ENCODE results near the gene UNC5CL. TPM values are rescaled to one million over a fixed set of nuclear protein-coding genes. Genes with fewer than 3 reads are reported as not detected.

UNC5CL gene
- total and polyA plus RNA-seq, 3 experiments from 2014 or later, result 0.40 to 1.8 (median 1.1) TPM

- Mint-ChIP-seq H3K4me1 (peaks cover 14 to 17% (median 14%) of the 10 kb centered on the region in 3 donors), H3K4me3 (no peak overlapping the region), H3K9me3 (no peaks in the 10 kb centered on the region), H3K27me3 (no peaks in the 10 kb centered on the region), H3K27ac (peak overlapping the region in 1 of 8 donors; percentile 71), H3K36me3 (peaks cover 0 to 27% (median 4%) of the 10 kb centered on the region in 3 donors)
- H3K9me3 ChIP-seq (ENCODE audit: low read length), result no peaks in the 10 kb centered on the region
- DNase-seq, result no peak
- CTCF ChIA-PET, result interaction anchor here (1.0 to 2.8 kb wide), 4 partner anchors 10 to 22 kb away, joined by 3 to 11 read pairs (median 4); partner anchors contain the start of gene UNC5CL
- H3K36me3 ChIP-seq (ENCODE audit: insufficient read depth, low read length), result no peaks in the 10 kb centered on the region
- POLR2A ChIA-PET, result no interaction called here
- no peak overlapping the region for H3K4me3 ChIP-seq (ENCODE audit: low read length)
- H3K27ac ChIP-seq (ENCODE audit: low read depth, low read length), result no peak overlapping the region
- H3K27me3 ChIP-seq (ENCODE audit: insufficient read depth, low read length, poor library complexity, severe bottlenecking), result no peaks in the 10 kb centered on the region
- H3K4me1 ChIP-seq (ENCODE audit: insufficient read depth, low read length), result peaks cover 18% of the 10 kb centered on the region
These were observed 10.9 kb upstream of the UNC5CL start for GRCh38 chr6:41049955-41050354.

GRCh38 chr6:41049521-41049920 is 10.5 kb upstream of the UNC5CL start:
- no peak overlapping the region for H3K27ac ChIP-seq (ENCODE audit: low read depth, low read length)
- Mint-ChIP-seq H3K9me3 (no peaks in the 10 kb centered on the region), H3K27ac (peak overlapping the region in 1 of 8 donors; percentile 71), H3K4me1 (peaks cover 14 to 17% (median 14%) of the 10 kb centered on the region in 3 donors), H3K4me3 (no peak overlapping the region), H3K27me3 (no peaks in the 10 kb centered on the region), H3K36me3 (peaks cover 0 to 26% (median 4%) of the 10 kb centered on the region in 3 donors)
- POLR2A ChIA-PET, result no interaction called here
- H3K9me3 ChIP-seq (ENCODE audit: low read length), result no peaks in the 10 kb centered on the region
- H3K4me1 ChIP-seq (ENCODE audit: insufficient read depth, low read length), result peaks cover 18% of the 10 kb centered on the region
- no peak for DNase-seq
- H3K27me3 ChIP-seq (ENCODE audit: insufficient read depth, low read length, poor library complexity, severe bottlenecking), result no peaks in the 10 kb centered on the region
- H3K4me3 ChIP-seq (ENCODE audit: low read length), result no peak overlapping the region
- H3K36me3 ChIP-seq (ENCODE audit: insufficient read depth, low read length), result no peaks in the 10 kb centered on the region
- CTCF ChIA-PET, result interaction anchor here (1.0 to 2.8 kb wide), 5 partner anchors 10 to 21 kb away, joined by 3 to 11 read pairs (median 4); partner anchors contain the start of gene UNC5CL

- peak overlapping the region in 3 of 8 donors; percentile 10 to 60 (median 51) for H3K27ac Mint-ChIP-seq
- H3K36me3 Mint-ChIP-seq, result peaks cover 0 to 30% (median 4%) of the 10 kb centered on the region in 3 donors
- H3K27ac ChIP-seq (ENCODE audit: low read depth, low read length), result no peak overlapping the region
- H3K9me3 Mint-ChIP-seq, result no peaks in the 10 kb centered on the region
- DNase-seq, result no peak
- POLR2A ChIA-PET, result no interaction called here
- CTCF ChIA-PET, result interaction anchor here (1.2 to 2.8 kb wide), 3 partner anchors 12 to 21 kb away, joined by 4 to 11 read pairs (median 5); no protein-coding TSS in a partner anchor
- H3K4me1 ChIP-seq (ENCODE audit: insufficient read depth, low read length), result peaks cover 18% of the 10 kb centered on the region
- H3K4me1 Mint-ChIP-seq, result peaks cover 14 to 17% (median 14%) of the 10 kb centered on the region in 3 donors
- no peaks in the 10 kb centered on the region for H3K27me3 ChIP-seq (ENCODE audit: insufficient read depth, low read length, poor library complexity, severe bottlenecking)
- no peak overlapping the region for H3K4me3 Mint-ChIP-seq
- no peaks in the 10 kb centered on the region for H3K36me3 ChIP-seq (ENCODE audit: insufficient read depth, low read length)
- no peaks in the 10 kb centered on the region for H3K27me3 Mint-ChIP-seq
- no peak overlapping the region for H3K4me3 ChIP-seq (ENCODE audit: low read length)
- no peaks in the 10 kb centered on the region for H3K9me3 ChIP-seq (ENCODE audit: low read length)
These were observed 9.0 kb upstream of the UNC5CL start for GRCh38 chr6:41047745-41048732.

GRCh38 chr6:41047306-41047705 is 8.3 kb upstream of the UNC5CL start:
- H3K36me3 ChIP-seq (ENCODE audit: insufficient read depth, low read length), result no peaks in the 10 kb centered on the region
- no peak overlapping the region for H3K27ac ChIP-seq (ENCODE audit: low read depth, low read length)
- H3K27ac Mint-ChIP-seq, result no peak overlapping the region
- H3K27me3 ChIP-seq (ENCODE audit: insufficient read depth, low read length, poor library complexity, severe bottlenecking), result no peaks in the 10 kb centered on the region
- peaks cover 11% of the 10 kb centered on the region for H3K4me1 ChIP-seq (ENCODE audit: insufficient read depth, low read length)
- peaks cover 0 to 31% (median 4%) of the 10 kb centered on the region in 3 donors for H3K36me3 Mint-ChIP-seq
- peaks cover 8 to 12% (median 8%) of the 10 kb centered on the region in 3 donors for H3K4me1 Mint-ChIP-seq
- DNase-seq, result no peak
- CTCF ChIA-PET, result interaction anchor here (5.8 kb wide), 1 partner anchor 19 kb away, joined by 26 read pairs; no protein-coding TSS in a partner anchor
- POLR2A ChIA-PET, result no interaction called here
- no peaks in the 10 kb centered on the region for H3K9me3 Mint-ChIP-seq
- no peak overlapping the region for H3K4me3 Mint-ChIP-seq
- H3K27me3 Mint-ChIP-seq, result no peaks in the 10 kb centered on the region
- H3K4me3 ChIP-seq (ENCODE audit: low read length), result no peak overlapping the region
- no peaks in the 10 kb centered on the region for H3K9me3 ChIP-seq (ENCODE audit: low read length)

GRCh38 chr6:41046084-41046483 is 7.1 kb upstream of the UNC5CL start:
- ChIA-PET CTCF (interaction anchor here (5.8 kb wide), 1 partner anchor 18 kb away, joined by 26 read pairs; no protein-coding TSS in a partner anchor), POLR2A (no interaction called here)
- H3K27ac Mint-ChIP-seq, result peak overlapping the region in 3 of 8 donors; percentile 6 to 72 (median 22)
- no peak for DNase-seq
- H3K27me3 ChIP-seq (ENCODE audit: insufficient read depth, low read length, poor library complexity, severe bottlenecking), result no peaks in the 10 kb centered on the region
- no peaks in the 10 kb centered on the region for H3K27me3 Mint-ChIP-seq
- no peak overlapping the region for H3K27ac ChIP-seq (ENCODE audit: low read depth, low read length)
- H3K9me3 ChIP-seq (ENCODE audit: low read length), result no peaks in the 10 kb centered on the region
- no peaks in the 10 kb centered on the region for H3K9me3 Mint-ChIP-seq
- no peaks in the 10 kb centered on the region for H3K4me1 Mint-ChIP-seq
- peaks cover 0 to 34% (median 9%) of the 10 kb centered on the region in 3 donors for H3K36me3 Mint-ChIP-seq
- H3K4me3 Mint-ChIP-seq, result no peak overlapping the region
- H3K4me3 ChIP-seq (ENCODE audit: low read length), result no peak overlapping the region
- H3K4me1 ChIP-seq (ENCODE audit: insufficient read depth, low read length), result no peaks in the 10 kb centered on the region
- H3K36me3 ChIP-seq (ENCODE audit: insufficient read depth, low read length), result no peaks in the 10 kb centered on the region

- H3K4me3 ChIP-seq (ENCODE audit: low read length), result no peak overlapping the region
- H3K27me3 ChIP-seq (ENCODE audit: insufficient read depth, low read length, poor library complexity, severe bottlenecking), result no peaks in the 10 kb centered on the region
- Mint-ChIP-seq H3K27me3 (no peaks in the 10 kb centered on the region), H3K36me3 (peaks cover 0 to 34% (median 9%) of the 10 kb centered on the region in 3 donors), H3K27ac (no peak overlapping the region), H3K9me3 (no peaks in the 10 kb centered on the region), H3K4me1 (no peaks in the 10 kb centered on the region), H3K4me3 (no peak overlapping the region)
- H3K4me1 ChIP-seq (ENCODE audit: insufficient read depth, low read length), result no peaks in the 10 kb centered on the region
- ChIA-PET POLR2A (no interaction called here), CTCF (interaction anchor here (5.8 kb wide), 1 partner anchor 18 kb away, joined by 26 read pairs; no protein-coding TSS in a partner anchor)
- no peak overlapping the region for H3K27ac ChIP-seq (ENCODE audit: low read depth, low read length)
- DNase-seq, result no peak
- no peaks in the 10 kb centered on the region for H3K36me3 ChIP-seq (ENCODE audit: insufficient read depth, low read length)
- H3K9me3 ChIP-seq (ENCODE audit: low read length), result no peaks in the 10 kb centered on the region
These were observed 6.6 kb upstream of the UNC5CL start for GRCh38 chr6:41045664-41046063.

GRCh38 chr6:41043151-41043550 is 4.1 kb upstream of the UNC5CL start:
- no peaks in the 10 kb centered on the region for H3K4me1 ChIP-seq (ENCODE audit: insufficient read depth, low read length)
- CTCF ChIA-PET, result interaction anchor here (1.3 to 5.8 kb wide), 2 partner anchors 13 to 15 kb away, joined by 3 to 26 read pairs; no protein-coding TSS in a partner anchor

More at GRCh38 chr6:41043151-41043550, 4.1 kb upstream of the UNC5CL start:
- Histone ChIP-seq H3K27me3 (ENCODE audit: insufficient read depth, low read length, poor library complexity, severe bottlenecking) (no peaks in the 10 kb centered on the region), H3K9me3 (ENCODE audit: low read length) (no peaks in the 10 kb centered on the region), H3K36me3 (ENCODE audit: insufficient read depth, low read length) (no peaks in the 10 kb centered on the region), H3K4me3 (ENCODE audit: low read length) (no peak overlapping the region), H3K27ac (ENCODE audit: low read depth, low read length) (no peak overlapping the region)
- Mint-ChIP-seq H3K36me3 (peaks cover 0 to 18% (median 5%) of the 10 kb centered on the region in 3 donors), H3K9me3 (no peaks in the 10 kb centered on the region), H3K4me1 (no peaks in the 10 kb centered on the region), H3K27me3 (no peaks in the 10 kb centered on the region), H3K4me3 (no peak overlapping the region), H3K27ac (peak overlapping the region in 1 of 8 donors; percentile 50)
- POLR2A ChIA-PET, result no interaction called here
- no peak for DNase-seq

Measured in CD8-positive, alpha-beta memory T cell (primary cell).